ENCODE results near the gene NEDD4.
"Not testable (repeated sequence)": the region's sequence is repeated elsewhere in the genome, so short reads cannot be mapped to it uniquely, and the experiment has no call there.

The NEDD4 gene

GRCh38 chr15:55954862-55955605 is 38.4 kb downstream of the NEDD4 start:
- no peak for DNase-seq

DNA sequence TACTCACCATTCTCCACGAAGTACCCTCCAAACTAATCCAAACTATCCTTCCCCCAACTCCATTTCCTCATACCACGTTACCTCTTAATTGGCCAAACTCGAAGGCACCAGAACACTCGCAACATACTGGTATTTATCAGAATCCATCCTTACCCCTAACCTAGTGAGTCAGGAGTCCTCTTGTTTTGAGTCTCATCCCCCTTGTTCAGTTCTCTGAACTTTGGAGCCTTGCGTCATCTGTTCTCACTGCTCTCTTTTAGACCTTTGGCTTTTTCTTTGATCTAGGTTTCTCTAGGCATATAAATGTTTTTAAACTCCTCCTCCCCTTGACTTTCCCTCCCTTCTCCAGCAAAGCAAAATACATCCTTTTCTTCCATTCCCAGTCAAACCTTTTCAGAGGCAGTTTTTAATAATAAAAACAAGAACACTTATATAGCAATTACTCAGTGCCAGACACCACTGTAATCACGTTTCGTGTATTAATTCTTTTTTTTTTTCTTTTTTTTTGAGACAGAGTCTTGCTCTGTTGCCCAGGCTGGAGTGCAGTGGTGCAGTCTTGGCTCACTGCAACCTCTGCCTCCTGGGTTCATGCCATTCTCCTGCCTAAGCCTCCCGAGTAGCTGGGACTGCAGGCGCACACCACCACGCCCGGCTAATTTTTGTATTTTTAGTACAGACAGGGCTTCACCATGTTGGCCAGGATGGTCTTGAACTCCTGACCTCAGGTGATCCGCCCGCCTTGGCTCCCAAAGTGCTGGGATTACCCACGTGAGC is 40.7 kb downstream of the NEDD4 start:
- not testable (repeated sequence) for DNase-seq

DNA sequence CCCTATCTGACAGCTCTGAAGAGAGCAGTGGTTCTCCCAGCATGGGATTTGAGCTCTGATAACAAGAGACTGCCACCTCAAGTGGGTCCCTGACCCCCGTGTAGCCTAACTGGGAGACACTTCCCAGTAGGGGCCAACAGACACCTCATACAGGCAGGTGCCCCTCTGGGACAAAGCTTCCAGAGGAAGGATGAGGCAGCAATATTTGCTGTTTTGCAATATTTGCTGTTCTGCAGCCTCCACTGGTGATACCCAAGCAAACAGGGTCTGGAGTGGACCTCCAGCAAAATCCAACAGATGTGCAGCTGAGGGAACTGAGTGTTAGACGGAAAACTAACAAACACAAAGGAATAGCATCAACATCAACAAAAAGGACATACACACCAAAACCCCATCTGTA is 48.8 kb downstream of the NEDD4 start:
- not testable (repeated sequence) for DNase-seq

- no peak for DNase-seq
These were observed 51.1 kb downstream of the NEDD4 start for GRCh38 chr15:55942332-55942731.

- no peak for DNase-seq
These were observed 56.4 kb downstream of the NEDD4 start for GRCh38 chr15:55937040-55937439.

- no peak for DNase-seq
These were observed 64.5 kb downstream of the NEDD4 start for GRCh38 chr15:55928955-55929354.

DNA sequence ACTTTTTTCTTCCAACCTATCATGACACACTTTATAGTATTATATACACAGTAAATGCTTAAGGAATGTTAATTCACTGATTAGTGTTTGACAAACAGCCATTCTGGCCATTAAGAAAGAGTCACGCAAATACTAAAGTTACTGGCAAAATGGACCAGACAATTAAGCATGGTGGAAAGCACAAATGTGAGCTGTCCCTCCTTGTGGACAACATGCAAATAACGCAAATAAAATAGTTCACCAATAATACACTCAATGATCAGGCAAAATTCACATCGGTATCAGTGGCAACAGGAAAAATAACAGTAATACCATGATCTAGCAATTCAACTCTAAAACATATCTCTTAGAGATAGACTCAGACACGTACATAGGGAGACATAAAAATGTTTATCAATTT is 71.7 kb downstream of the NEDD4 start:
- DNase-seq = no peak

GRCh38 chr15:55917881-55918296 is 75.5 kb downstream of the NEDD4 start:
- DNase-seq = no peak

- no peak for DNase-seq
These were observed 76.6 kb downstream of the NEDD4 start for GRCh38 chr15:55916666-55917409.

DNA sequence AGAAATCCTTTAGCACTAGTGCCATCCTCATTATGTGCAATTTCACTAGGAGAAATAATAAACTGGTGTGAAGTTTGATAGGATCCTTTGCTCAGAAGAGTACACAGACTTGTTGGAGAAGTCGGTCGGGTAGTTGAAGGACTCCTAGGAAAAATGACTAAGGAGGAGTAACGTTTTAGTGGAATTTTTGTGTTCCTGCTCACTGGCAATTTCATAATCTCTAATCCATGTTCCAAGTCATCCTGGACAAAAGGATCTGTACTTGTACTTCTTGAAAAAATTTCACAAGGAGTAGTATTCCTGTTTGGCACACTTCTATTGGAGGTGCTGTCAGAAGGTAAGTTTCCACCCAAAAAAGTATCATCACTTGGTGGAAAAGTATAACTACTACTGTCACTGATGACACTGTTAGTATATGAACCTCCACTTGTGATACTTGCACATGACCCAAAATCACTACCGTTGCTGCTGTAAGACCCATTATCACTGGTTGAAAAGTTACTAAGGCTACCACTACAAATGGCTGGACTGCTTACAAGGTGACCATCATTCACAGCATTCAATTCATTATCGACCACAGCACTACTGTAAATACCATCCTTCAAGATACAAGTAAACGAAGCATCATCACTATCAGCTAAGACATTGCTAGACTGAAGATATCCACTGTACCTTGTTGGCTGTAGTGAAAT is 77.4 kb downstream of the NEDD4 start:
- DNase-seq = no peak

GRCh38 chr15:55915221-55915620 is 78.2 kb downstream of the NEDD4 start:
- no peak for DNase-seq

DNA sequence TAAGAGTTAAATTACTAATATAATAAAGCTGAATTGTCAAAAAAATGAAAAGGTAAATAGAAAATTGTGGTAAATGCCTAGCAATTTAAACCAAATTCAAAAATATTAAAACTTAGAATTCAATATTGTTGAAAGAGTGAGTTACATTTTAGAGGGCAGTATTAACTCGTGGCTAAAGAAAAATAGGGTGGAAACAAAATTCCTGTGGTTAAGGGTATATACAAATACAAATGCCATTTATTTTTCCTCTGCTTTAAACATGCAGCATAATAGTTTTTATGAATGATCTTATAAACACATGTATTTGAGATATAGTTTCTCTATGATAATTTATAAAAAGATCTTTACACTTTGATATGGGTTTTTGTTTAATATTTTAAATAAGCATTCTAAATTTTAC is 79.0 kb downstream of the NEDD4 start:
- no peak for DNase-seq

- DNase-seq = no peak
These were observed 80.4 kb downstream of the NEDD4 start for GRCh38 chr15:55912982-55913381.

GRCh38 chr15:55909036-55909811 is 84.2 kb downstream of the NEDD4 start:
- no peak for DNase-seq

DNA sequence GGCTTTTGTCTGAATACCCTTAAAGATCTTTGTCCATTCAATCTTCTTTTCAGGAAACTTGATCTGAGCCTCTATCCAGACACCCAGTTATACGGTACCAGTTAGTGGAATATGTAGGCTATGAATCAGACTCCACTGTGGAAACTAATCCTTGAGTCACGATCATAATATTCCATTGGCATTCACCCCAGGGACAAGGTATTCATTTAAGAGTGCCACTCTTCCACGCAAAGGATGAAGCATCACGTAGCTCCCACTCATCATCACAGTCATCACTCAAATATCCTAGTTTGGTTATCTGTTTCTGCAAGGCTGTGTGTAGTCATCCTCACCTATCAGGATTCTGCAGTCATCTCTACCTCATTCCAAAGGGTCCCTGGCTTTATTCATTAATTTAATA is 85.6 kb downstream of the NEDD4 start:
- no peak for DNase-seq

GRCh38 chr15:55902981-55903380 is 90.4 kb downstream of the NEDD4 start:
- DNase-seq = no peak

GRCh38 chr15:55900019-55900418 is 93.4 kb downstream of the NEDD4 start:
- DNase-seq = no peak

DNA sequence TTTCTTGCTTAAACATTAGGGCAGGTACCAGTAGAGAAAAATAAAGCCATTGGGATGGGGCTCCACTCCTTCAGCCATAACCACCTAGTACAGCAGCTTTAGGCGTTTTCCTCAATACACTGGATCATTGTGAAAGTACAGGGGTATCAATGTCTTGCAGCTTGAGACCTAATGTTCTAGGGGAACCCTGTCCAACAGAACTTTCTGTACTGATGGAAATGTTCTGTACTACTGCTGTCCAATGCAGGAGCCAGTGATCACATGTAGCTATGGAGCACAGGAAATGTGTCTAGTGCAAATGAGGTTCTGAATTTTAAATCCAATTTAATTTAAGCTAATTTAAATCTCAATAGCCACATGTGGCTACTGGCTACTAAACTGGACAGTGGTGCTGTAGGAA is 93.9 kb downstream of the NEDD4 start:
- no peak for DNase-seq

DNA sequence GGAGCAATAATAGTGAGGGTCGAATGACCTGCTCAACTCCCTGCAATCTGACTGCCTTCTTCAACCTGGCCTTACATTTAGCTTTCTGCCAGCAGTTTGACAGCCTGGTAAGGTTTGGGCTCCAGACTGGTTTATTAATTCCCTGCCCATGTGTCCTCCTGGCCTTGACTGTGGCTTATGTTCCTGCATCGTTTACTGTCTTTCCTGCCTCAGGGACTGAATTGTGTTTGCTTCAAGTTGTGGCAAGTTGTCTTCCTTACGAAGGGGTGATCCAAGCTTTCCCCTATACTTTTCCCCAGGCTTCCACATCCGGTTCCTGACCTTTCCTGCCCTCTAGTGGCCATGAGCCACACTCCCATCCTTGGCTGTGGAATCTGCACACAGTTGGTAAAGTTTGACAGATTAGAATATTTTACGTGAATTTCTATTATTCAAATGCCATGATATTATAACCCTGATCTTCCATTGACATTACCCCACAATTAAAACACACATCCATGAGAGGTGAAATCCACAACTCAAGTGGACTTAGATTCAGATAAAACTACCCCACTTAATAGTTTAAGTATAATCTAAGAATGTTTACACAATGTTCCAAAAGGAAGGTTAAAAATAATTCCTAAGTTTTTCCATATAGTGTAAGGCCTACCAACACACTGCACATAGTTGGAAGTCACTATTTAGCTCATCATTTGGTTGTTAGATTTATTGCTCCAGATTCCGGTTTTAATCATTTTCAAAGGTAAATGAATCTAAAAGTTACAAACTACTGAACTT is 95.7 kb downstream of the NEDD4 start:
- DNase-seq = no peak

- no peak for DNase-seq
These were observed 98.9 kb downstream of the NEDD4 start for GRCh38 chr15:55894399-55894965.

DNA sequence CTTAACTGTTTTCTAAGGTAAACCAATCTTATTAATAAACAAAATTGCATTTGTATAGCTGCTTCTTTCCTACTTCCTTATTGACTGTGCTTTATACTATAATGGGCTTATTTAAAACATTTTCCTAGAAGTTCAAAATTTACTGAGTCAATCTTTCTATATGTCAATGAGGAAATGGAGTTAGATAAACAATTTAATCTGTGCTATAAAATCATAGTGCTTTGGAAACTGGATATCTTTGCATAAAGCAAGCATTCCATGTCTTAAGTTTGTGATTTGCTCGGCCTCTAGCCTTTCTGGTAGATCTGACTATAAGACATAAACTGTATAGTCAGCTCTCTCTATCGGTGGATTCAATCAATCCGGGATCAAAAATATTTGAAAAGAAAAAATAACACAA is 99.6 kb downstream of the NEDD4 start:
- DNase-seq = no peak
